ENCODE data around the gene OR1L6.

- TF ChIP-seq POLR2AphosphoS5 (IDR thresholded peaks at IDR 0.05; ENCODE audit: low read depth, low read length) (no peak), TAF1 (IDR thresholded peaks at IDR 0.05; ENCODE audit: borderline replicate concordance, insufficient read depth, low read length) (no peak), REST (IDR thresholded peaks at IDR 0.05; ENCODE audit: insufficient read depth in 1 of 2, low read depth in 2 of 2, low read length in 2 of 2) (no peak)
These were observed 25.7 kb downstream of the OR1L6 start for GRCh38 chr9:122767817-122768216.

All from PFSK-1 (cell line).